SK-N-MC (cell line): ENCODE data around the gene P2RY4.
"Not testable (repeated sequence)": the region's sequence is repeated elsewhere in the genome, so short reads cannot be mapped to it uniquely, and the experiment has no call there.

ENCODE experiments used
- DNase-seq: peaks from one replicate; pipeline ENCODE4 v3.0.0-alpha.2; 2011; ENCODE audit warnings: low read depth, low spot score
- H3K27ac ChIP-seq: fragments of 200-600 bp; sonication (generic); 2 replicates; pipeline ENCODE4 v1.5.1; 2016; ENCODE audit warnings: mixed run types
- H3K36me3 ChIP-seq: fragments of 200-600 bp; sonication (generic); 2 replicates; pipeline ENCODE4 v1.6.1; 2017; ENCODE audit warnings: antibody characterized with exemption, low read length, mixed read lengths; ENCODE audit not compliant: insufficient read depth
- H3K4me3 ChIP-seq: fragments of 200-600 bp; sonication (generic); 2 replicates; pipeline ENCODE4 v1.5.1; 2016
- H3K9ac ChIP-seq: fragments of 200-600 bp; sonication (generic); 2 replicates; pipeline ENCODE4 v1.8.0; 2017; ENCODE audit warnings: mixed run types, mixed read lengths; ENCODE audit not compliant: insufficient read length
- H3K9me3 ChIP-seq: fragments of 200-600 bp; sonication (generic); 2 replicates; pipeline ENCODE4 v1.6.1; 2017; ENCODE audit warnings: low read depth, mild to moderate bottlenecking, antibody characterized with exemption, low read length, moderate library complexity, mixed read lengths
- EZH2 ChIP-seq: fragments of 200-600 bp; sonication (generic); IDR thresholded peaks from one replicate; pipeline ENCODE4 v1.6.1; 2017; ENCODE audit warnings: antibody characterized with exemption
- FOXP2 ChIP-seq: optimal IDR thresholded peaks from 2 replicates; pipeline ENCODE3; 2011; ENCODE audit warnings: mild to moderate bottlenecking, moderate library complexity; ENCODE audit not compliant: insufficient read depth; ENCODE audit errors: extremely low read length, control extremely low read depth
- POLR2AphosphoS5 ChIP-seq: IDR thresholded peaks from 2 replicates; pipeline ENCODE4 v1.6.1; 2012; ENCODE audit warnings: mild to moderate bottlenecking, low read depth, low read length, borderline replicate concordance

The P2RY4 gene

DNA sequence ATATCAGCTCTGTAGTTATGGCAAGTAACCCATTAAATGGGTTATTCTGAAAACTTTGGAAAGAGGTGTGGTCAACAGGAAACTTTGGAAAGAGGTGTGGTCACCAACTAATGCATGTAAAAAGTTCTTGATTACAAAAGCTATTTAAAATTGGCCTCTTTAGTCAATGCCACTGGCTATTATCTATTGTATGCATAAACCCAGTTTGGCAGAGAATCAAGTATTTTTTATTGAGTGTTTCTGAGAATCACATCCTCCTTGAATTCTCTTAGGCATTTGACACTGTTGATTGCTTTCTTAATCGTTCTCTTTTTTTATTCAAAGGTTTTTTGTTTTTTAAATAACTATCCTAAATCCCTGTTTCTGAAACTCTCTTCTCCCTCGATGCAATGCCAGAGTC lies 7.5 kb downstream of the P2RY4 start:
- no peak for DNase-seq
- Histone ChIP-seq H3K9ac (no peak overlapping the region), H3K36me3 (no peaks in the 10 kb centered on the region), H3K27ac (no peak overlapping the region), H3K4me3 (no peak overlapping the region), H3K9me3 (no peaks in the 10 kb centered on the region)
- TF ChIP-seq FOXP2 (no peak), POLR2AphosphoS5 (no peak), EZH2 (no peak)

GRCh38 chrX:70247252-70247651 lies 12.8 kb downstream of the P2RY4 start:
- H3K9ac ChIP-seq: no peak overlapping the region
- TF ChIP-seq FOXP2: no peak
- TF ChIP-seq EZH2: no peak
- TF ChIP-seq POLR2AphosphoS5: no peak
- no peak overlapping the region for H3K4me3 ChIP-seq
- no peaks in the 10 kb centered on the region for H3K9me3 ChIP-seq
- H3K36me3 ChIP-seq: no peaks in the 10 kb centered on the region
- DNase-seq: no peak
- no peak overlapping the region for H3K27ac ChIP-seq

DNA sequence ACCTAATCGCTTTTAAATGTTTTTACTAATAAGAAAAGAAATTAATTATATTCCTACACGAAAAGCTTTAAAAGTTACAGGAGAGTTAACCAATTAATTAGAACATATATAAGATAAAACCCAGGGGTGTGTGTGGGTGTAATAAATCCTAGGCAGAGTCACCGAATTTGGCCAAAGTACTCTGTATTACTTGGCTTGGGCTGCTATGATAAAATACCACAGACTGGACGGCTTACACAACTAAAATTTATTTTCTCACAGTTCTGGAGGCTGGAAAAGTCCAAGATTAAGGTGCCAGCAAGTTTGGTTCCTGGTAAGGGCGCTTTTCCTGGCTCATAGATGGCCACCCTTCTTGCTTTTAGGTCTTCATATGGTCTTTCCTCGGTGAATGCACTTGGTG lies 15.1 kb downstream of the P2RY4 start:
- no peaks in the 10 kb centered on the region for H3K36me3 ChIP-seq
- DNase-seq: no peak
- TF ChIP-seq POLR2AphosphoS5 (no peak), FOXP2 (no peak), EZH2 (no peak)
- no peaks in the 10 kb centered on the region for H3K9me3 ChIP-seq
- no peak overlapping the region for H3K27ac ChIP-seq
- H3K9ac ChIP-seq: no peak overlapping the region
- H3K4me3 ChIP-seq: no peak overlapping the region

GRCh38 chrX:70243601-70244000 lies 16.4 kb downstream of the P2RY4 start:
- DNase-seq, H3K4me3 ChIP-seq, H3K36me3 ChIP-seq, H3K9ac ChIP-seq, H3K27ac ChIP-seq, H3K9me3 ChIP-seq: not testable (repeated sequence)

DNA sequence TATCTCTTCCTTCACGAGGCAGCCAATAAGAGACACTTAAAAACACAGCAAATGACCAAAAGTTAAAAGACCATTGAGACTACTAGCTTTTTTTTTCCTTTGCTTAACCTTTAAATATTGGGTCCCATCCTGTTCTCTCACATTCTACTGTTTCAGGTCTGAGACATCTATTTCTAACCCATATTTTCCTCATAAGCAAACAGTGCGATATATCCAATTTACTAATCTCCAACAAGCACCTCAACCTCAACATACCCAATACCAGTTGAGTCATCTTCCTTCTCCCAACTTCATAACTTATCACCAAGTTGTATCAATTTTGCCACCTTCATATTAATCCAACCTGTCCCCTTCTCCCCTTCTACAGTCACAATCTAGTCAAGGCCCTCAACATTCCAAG lies 18.5 kb downstream of the P2RY4 start:
- TF ChIP-seq EZH2 (no peak), POLR2AphosphoS5 (no peak), FOXP2 (no peak)

GRCh38 chrX:70240751-70241150 lies 19.3 kb downstream of the P2RY4 start:
- no peaks in the 10 kb centered on the region for H3K9me3 ChIP-seq
- no peaks in the 10 kb centered on the region for H3K36me3 ChIP-seq
- no peak for DNase-seq
- H3K4me3 ChIP-seq: no peak overlapping the region
- no peak for TF ChIP-seq FOXP2
- TF ChIP-seq EZH2: no peak
- TF ChIP-seq POLR2AphosphoS5: no peak
- no peak overlapping the region for H3K27ac ChIP-seq
- no peak overlapping the region for H3K9ac ChIP-seq

More for the DNA sequence above, 18.5 kb downstream of the P2RY4 start:
- Histone ChIP-seq H3K9ac (no peak overlapping the region), H3K4me3 (no peak overlapping the region), H3K27ac (no peak overlapping the region), H3K36me3 (no peaks in the 10 kb centered on the region), H3K9me3 (no peaks in the 10 kb centered on the region)
- DNase-seq: no peak

- Histone ChIP-seq H3K9me3 (no peaks in the 10 kb centered on the region), H3K27ac (no peak within 1 kb of the TSS), H3K9ac (no peak within 1 kb of the TSS), H3K4me3 (no peak within 1 kb of the TSS), H3K36me3 (no peaks in the 10 kb centered on the region)
- no peak for DNase-seq
- no peak for TF ChIP-seq EZH2
- TF ChIP-seq FOXP2: no peak
- TF ChIP-seq POLR2AphosphoS5: no peak
Observed at GRCh38 chrX:70234355-70234754, 25.6 kb downstream of the P2RY4 start, which contains the start of gene AWAT1. Gene AWAT1 (plus strand): TSS chrX:70234655. CDS start chrX:70234696, 41 bp downstream.

DNA sequence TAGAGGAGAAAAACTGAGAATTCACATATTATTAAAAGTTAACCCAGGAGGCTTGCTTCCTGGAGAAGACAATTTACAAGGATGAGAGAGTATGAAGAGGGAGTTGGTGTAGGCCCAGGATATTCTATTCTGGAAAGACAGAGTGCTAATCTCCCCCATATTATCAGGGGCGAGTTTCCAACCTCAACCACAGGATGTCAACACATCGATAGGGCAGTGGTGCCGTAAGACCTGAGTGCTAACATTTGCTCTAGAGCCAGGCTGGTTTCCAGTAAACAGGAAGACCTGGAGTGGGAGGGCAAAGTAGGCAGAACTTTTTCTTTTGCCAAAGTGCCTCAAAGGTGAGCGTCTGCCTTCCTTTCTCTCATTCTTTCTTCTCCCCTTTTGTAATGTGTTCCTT lies 28.3 kb downstream of the P2RY4 start:
- no peak for DNase-seq
- no peak overlapping the region for H3K9ac ChIP-seq
- no peaks in the 10 kb centered on the region for H3K9me3 ChIP-seq
- H3K27ac ChIP-seq: no peak overlapping the region
- H3K36me3 ChIP-seq: no peaks in the 10 kb centered on the region
- no peak overlapping the region for H3K4me3 ChIP-seq
- TF ChIP-seq FOXP2: no peak
- TF ChIP-seq POLR2AphosphoS5: no peak
- TF ChIP-seq EZH2: no peak

- no peak overlapping the region for H3K4me3 ChIP-seq
- no peaks in the 10 kb centered on the region for H3K9me3 ChIP-seq
- DNase-seq: no peak
- no peak overlapping the region for H3K27ac ChIP-seq
- TF ChIP-seq EZH2 (no peak), POLR2AphosphoS5 (no peak), FOXP2 (no peak)
- no peaks in the 10 kb centered on the region for H3K36me3 ChIP-seq
- no peak overlapping the region for H3K9ac ChIP-seq
Observed at GRCh38 chrX:70226687-70227086, 33.3 kb downstream of the P2RY4 start.

DNA sequence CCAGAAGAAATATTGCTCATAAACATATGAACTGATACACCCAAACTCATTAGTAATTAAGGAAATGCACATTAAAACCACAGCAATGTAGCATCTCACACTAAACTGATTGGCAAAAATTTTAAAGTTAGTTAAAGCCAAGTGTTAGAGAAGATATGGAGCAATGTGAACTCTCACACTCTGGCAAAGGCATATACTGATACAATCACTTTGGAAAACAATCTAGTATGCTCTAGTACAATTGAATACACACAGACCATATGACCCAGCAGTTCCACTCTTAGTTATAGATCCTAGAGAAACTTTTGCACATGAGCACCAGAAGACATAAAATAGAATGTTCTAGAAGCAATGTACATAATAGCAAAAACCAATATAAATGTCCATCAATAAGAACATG lies 34.0 kb downstream of the P2RY4 start:
- H3K36me3 ChIP-seq: no peaks in the 10 kb centered on the region
- H3K9ac ChIP-seq: no peak overlapping the region
- TF ChIP-seq EZH2 (no peak), POLR2AphosphoS5 (no peak), FOXP2 (no peak)
- H3K4me3 ChIP-seq: no peak overlapping the region
- no peaks in the 10 kb centered on the region for H3K9me3 ChIP-seq
- H3K27ac ChIP-seq: no peak overlapping the region
- no peak for DNase-seq
